Measurements from ENCODE around the gene ITIH4.

Gene ITIH4

DNA sequence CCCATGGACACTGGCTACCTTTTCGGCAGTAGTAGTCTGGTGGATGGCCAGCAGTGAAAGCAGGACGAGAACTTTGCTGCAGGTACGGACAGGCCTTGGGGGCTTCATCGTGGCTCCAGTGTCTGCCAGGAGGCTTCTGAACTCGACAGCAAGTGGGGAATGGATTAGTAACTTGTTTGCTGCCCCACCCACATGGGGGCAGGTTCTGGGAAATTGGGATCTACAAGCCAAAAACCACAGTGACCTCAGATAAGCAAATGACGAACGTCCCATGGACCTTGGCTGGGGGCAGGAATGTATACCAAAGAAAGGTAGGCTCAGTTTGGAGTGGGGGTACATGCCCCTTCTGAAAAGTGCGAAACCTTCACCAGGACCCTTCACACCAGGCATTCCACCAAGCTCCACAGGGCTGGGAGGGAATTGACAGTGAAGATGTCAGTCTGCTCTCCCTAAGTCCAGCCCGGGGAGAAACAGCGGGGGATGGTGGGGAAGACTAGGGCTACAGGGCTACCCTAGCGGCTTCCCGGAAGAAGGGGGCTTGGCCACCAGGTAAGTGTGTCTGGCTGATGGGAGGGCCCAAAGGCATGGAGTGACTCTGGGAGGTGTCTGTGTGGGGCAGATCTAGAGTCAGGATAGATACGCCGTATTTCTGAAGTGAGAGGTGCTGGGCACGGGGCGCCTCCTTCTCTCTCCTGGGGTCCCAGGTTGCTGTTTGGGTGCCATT lies at the start of gene ITIH4:
Gene ITIH4, minus strand, starts transcription at position 138 of the 724 bp plus-strand sequence. Its CDS starts 30 bp downstream, at position 108.
- DNase-seq = no peak

- DNase-seq = no peak
These were observed 49.6 kb upstream of the ITIH4 start for GRCh38 chr3:52880047-52880446.

- DNase-seq = no peak
These were observed 49.1 kb upstream of the ITIH4 start for GRCh38 chr3:52879581-52879980.

DNA sequence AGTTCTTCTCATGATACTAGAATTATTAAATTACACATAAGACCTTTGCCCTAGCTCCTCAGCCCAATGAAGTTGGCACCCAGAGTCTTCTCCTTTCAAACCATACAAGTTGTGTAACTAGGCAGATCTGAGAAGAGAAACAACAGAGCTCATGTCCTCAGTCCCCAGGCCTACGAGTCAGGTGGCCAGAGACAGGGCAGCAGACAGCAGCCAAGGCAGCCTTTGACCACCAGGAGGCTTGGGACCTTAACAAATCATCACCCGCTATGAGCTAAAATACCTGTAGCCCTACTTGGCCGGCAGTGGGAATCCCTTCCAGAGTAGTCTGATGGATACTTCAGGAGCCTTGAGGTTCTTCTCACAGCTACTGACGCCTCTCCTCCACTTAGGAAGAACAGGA lies 48.6 kb upstream of the ITIH4 start:
- no peak for DNase-seq

DNA sequence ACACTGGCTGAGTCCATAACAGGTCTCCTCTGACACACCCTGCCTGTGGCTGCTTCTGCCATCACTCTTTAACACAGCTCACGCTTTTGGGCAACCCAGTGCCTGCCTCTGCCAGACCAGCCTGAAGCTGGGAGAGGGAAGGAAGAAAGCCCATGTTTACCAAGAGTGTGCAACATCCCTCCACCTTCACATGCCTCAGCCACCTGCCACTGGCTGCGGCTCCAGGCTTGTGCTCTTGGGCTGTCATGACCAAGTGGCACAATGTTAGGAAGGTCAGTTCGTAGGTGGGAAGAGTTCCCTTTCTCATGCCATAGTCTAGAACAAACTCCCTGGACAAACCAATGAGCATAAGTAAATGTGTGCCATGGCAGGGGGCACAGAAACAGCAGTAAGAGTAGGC lies 46.6 kb upstream of the ITIH4 start:
- no peak for DNase-seq

DNA sequence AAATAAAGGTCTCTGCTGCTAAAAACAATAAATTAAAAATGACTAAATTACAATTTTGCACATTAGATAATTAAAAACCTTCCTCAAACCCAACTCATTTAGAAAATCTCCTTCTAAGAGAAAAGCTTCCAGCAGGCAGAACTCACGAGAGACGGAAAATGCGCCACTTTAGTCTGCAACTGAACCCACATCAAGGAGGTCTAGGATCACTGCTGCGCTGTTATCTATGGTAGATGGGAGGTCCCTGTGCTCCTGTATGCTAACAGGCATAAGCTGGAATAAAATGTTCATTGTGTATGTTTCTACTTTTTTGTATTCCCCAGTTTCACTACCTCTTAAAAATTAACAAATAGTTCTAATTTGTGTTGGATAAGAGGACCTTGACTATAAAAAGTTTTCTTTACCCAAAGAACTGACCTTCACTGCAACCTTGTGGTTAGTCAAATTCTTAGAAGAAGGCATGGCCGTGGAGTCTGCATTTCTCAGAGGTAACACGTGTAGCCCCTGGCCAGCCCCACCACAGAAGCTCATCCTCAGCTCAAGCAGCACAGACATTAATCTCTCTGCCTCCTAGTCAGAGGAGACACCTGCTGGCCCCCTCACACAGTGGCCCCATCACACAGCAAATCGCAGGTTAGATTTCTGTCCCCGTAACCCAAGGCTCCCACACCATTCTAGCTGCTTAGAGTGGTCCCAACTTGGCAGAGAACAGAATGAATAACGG lies 44.6 kb upstream of the ITIH4 start:
- no peak for DNase-seq

DNA sequence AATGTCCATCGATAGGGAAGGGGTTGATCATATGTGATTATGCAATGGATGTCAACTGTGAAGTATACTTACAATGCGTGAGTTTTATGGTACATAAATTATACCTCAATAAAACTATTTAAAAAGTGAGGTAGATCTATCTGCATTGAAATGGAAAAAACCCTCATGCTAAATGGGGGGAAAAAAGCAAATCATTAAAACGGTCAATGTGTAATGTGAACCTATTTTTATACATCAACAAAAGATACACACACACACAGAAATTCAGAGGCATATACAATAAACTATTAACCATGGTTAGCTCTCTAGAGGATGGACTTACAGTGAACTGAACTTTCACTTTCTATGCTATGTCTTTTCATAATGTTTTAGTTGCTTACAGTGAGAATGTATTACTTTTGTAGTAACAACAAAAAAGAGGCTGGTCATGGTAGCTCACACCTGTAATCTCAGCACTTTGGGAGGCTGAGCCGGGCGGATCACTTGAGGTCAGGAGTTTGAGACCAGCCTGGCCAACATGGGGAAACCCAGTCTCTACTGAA lies 43.8 kb upstream of the ITIH4 start:
- no peak for DNase-seq

DNA sequence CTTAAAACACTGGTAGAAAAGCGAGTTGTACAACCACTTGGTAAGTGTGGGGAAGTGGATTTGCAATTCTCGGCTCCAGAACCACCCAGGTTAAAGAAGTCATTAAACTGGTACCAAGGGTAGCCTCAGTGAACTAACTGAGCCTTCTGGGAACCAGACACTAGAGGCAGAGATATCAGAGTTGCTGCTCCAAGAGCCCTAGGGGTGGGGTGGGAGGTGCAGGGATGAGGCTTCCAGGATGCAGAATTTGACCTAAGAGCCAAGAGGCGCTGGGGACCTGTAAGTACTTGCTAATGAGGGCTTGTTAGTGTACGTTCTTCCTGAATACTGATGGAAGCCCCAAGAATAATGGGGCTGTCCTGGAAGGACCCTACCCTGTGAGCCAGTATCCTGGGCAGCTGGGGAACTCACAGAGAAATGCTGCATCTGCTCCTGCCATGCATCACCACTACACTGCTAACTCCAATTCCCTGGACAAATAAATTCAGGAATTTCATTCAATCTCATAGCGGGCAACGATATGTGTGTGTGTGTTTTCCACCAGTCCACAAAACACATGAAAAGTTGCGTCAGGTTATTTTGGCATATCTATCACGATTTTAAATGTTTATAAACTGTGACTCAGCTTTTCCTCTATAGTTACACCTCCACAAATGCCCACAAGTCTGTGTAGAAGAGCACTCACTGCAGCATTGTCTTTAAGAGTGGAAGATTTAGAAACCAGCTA lies 43.1 kb upstream of the ITIH4 start:
- no peak for DNase-seq

DNA sequence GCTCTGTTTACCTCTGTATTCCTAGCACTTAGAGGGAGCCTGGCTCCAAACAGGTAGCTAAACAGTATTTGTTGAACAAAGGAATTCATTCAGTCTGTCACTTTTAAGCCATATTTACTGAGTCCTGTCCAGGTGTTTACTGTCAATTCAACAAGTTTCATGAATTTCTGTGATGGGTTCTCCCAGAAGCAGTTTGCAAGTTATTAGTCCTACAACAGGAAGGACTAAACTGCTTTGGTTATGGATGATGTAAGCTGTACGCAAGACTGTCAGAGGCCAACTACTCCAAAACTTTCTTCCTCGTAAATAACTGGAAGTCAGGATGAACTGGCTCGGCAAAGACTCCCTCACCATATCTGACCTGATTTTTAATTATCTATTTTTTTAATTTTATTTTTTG lies 41.8 kb upstream of the ITIH4 start:
- DNase-seq = no peak

DNA sequence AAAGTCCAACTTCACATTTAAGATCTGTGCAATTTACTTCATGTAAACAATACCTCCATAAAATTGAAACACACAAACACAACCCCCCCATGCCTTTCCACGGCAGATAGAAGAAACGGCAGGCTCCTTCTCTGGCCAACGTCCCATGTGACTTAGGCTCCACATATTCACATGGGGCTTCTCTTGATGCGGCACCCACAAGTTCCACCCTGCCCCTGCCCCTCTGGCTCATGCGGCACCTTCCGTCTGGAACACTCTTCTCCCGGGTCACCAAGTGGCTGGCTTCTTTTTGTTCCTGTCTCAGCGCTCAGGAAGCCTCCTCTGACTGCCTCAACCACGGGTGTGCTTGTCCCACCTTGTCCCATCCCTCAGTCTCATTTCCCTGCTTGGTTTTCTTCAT lies 41.3 kb upstream of the ITIH4 start:
- DNase-seq = no peak

- no peak for DNase-seq
These were observed 40.0 kb upstream of the ITIH4 start for GRCh38 chr3:52870471-52870870.

DNA sequence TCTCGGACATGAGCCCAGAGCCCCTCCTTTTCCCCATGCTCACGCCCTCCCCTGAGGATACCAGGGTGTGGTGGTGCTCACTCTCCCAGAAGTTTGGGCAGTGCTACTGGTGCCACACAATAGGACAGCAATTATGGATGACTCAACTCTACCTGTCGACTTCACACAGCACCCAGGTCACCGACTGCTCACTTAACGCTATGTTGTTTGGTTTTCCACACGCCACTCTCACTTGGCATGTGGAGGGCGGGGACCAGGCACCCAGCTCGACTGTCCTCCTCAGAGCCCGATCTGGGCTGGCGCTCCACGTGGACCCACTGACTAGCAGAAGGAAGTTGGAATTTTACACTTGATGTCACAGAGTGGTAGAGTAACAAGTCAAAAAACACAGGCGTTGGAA lies 36.0 kb upstream of the ITIH4 start:
- no peak for DNase-seq

GRCh38 chr3:52865994-52866393 lies 35.5 kb upstream of the ITIH4 start:
- no peak for DNase-seq

GRCh38 chr3:52860424-52860768 lies 29.9 kb upstream of the ITIH4 start:
- DNase-seq = no peak

DNA sequence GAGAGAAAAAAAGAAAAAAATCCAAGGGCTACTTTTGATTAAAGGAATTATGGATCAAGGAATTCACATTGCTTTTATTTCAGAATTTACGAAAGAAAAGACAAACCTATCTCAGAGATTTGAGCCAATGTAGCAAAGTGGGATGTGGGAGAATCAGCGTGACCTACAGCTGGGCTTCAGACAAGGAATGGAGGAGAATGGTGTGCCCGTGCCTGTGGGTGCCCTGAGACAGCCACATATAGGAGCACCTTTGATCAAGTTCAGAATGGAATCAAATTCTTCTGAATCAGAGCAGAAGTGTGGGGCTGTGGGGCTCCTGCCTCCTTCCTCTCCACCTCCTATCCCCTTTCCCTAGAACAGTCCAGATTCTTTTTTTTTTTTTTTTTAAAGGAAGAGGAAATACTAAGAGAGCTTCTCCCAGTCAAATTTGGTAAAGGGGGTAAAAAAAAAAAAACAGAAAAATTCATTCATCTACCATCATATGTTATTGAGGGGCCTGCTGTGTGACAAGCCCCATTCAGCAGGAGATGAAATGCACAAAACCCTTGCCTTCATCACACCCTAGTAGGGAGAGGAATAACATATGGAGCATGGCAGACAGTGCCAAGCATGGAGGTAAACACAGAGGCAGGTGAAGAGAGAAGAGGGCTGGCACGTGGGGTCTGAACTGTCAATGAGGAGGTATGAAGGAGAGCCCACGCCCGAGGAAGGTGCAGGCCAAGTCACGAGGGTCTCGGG lies 29.4 kb upstream of the ITIH4 start:
- no peak for DNase-seq

DNA sequence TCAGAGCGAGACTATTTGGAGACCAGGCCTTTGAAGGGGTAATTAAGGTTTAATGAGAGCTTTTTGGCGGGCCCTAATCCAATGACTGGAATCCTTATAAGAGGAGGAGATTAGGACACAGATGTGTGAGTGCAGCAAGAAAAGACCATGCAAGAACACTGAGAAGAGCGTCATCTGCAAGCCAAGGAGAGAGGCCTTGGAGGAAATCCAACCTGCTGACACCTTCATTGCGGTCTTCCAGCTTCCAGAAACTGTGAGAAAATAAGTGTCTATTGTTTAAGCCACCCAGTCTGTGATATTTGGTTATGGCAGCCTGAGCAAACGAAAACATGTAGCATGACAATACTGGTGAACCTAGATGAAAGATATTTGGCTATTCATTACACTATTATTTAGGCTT lies 27.4 kb upstream of the ITIH4 start:
- no peak for DNase-seq

DNA sequence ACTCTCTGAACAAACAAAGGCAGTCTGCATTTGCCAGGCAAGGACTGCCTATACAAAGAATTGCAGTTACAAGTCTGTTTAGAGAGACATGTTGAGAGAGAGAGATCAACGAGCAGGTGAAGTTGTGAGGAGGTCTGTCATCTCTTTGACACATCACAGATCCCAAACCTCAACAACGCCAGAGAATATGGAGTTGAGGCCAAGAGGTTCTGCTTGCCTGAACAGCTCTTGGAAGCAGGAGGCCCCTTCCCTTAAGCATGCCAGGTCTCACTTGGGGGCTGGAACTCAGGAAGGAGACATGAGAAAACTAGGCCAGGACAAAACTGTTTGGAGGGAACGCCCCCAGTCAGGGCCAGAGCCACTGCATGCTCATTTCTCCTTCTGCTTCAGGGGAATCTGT lies 26.7 kb upstream of the ITIH4 start:
- no peak for DNase-seq

DNA sequence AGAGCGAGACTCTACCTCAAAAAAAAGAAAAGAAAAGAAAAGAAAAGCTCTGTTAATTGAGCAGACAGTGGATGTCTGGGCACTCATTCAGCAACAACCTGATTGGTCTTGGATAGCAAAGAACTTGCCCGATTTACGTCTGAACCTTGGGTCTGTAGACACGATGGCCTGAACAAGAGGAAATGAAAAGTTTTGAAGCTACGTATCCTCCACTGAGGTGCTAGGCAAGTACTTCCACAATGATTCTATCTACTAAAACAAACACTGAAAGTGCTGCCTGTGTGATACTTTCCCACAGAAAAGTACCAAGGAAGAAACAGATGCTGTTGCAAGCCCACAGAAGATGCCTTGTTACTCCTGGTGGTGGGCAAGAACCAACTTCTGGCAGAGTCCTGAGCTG lies 26.2 kb upstream of the ITIH4 start:
- no peak for DNase-seq

GRCh38 chr3:52854013-52854412 lies 23.5 kb upstream of the ITIH4 start:
- DNase-seq = no peak

GRCh38 chr3:52852419-52852818 lies 21.9 kb upstream of the ITIH4 start:
- no peak for DNase-seq

DNA sequence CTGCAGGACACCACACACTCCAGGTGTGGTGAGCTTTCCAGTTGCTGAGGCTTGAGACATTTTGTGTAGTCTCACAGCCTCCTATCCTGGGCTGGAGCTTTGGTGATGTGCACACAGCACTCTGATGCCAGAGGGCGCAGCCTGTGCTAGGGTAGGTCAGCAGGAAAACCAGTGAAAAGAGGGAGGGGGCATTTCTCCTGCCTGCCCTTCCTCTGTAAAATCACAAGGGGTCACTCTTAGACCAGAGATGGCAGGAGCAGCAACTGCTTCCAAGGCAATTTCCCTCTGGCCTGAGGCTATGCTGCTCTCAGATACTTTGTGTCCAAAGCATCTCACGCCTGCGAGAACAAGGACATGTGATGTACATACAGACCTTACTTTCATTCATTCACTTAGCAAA lies 20.9 kb upstream of the ITIH4 start:
- peak; percentile 20 for DNase-seq

DNA sequence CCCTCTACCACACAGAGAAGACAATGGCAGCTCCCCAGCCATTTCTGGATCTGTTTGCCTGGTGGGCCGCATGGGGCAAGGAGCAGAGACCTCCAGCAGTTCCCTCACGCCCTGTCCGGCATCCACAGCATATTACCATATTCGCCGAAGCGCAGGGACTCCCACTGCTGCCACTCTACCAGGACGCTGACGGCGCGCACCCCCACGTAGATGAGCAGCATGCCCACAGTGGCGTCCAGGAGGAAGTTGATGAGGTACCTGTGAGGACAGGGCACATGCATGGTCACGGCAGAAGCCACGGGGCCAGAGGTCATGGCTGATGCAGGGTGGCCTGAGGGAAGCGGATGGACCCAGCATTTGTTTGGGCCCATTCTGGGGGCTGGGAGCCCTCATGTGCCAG lies 19.2 kb upstream of the ITIH4 start:
- no peak for DNase-seq

DNA sequence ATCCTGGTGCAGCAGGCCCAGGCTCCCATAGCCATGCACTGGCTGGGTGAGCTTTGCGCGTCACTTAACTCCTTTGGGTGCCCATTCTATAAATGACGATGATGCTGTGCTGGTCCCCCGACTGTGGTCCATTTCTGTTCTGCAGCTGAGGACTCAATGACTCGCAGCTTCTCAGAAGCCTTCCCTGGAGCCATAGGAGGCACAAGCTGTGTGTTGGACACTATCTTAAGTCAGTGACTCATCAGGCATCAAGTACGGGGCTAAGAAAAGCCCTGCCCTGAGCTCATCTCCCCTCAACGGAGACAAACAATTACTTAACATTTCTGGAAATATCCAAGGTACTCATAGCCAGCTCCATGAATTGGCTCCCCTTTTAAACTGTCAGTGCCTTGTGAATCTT lies 18.1 kb upstream of the ITIH4 start:
- no peak for DNase-seq
